ENCODE data around the gene ADSS2. TPM values are rescaled to one million over a fixed set of nuclear protein-coding genes. Genes with fewer than 3 reads are reported as not detected.

ADSS2 gene
- total and polyA plus RNA-seq, 2 of the 4 experiments (the other 2 are of a cell fraction) = 14.9 to 30.1 TPM

DNA sequence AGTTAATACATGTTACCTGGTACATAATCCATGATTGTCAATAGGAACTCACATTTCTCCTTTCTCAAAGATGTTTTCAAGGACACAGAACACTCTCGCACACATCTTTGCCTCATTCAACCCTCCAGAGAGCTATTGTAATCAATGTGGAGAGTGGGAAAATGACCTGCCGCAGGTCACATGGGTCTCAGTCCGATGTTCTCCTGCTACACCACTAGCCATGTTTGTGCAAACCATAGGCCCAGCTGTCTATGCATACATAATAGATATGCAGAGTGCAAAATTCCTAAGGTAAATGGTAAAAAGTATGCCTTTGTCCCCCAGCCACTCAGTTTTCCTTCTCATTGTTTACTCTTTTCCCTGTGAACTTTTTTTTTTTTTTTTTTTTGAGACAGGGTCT lies 89.2 kb downstream of the ADSS2 start:
- peak overlapping the region; percentile 66; the same call in 1 of the 3 replicates for H2BK15ac ChIP-seq (ENCODE audit: low read depth, low read length)
- H4K5ac ChIP-seq (ENCODE audit: low read depth, low read length) = peak overlapping the region; percentile 14
- H2BK120ac ChIP-seq (ENCODE audit: low read depth, low read length) = no peak overlapping the region; the same call in 1 of the 2 replicates
- dilution Hi-C loops (cut with HindIII; ENCODE audit: low sequenced_read_pairs, unreplicated experiment) (no loop called here), in situ Hi-C loops (cut with MboI; ENCODE audit: low sequenced_read_pairs) (no loop called here), intact Hi-C loops (cut with micrococcal nuclease) (no loop called here)
- H3K9ac ChIP-seq (ENCODE audit: low read depth, low read length) = 0 out of 2 replicates have a peak overlapping the region, but pooled peaks have one; percentile 0
- no peaks in the 10 kb centered on the region for H3K9me3 ChIP-seq (ENCODE audit: control insufficient read depth, insufficient read depth, low read length)
- no peaks in the 10 kb centered on the region for H3K9me1 ChIP-seq (ENCODE audit: insufficient read depth, low read length)
- peak overlapping the region; percentile 54 for H2AFZ ChIP-seq (replicated peaks; ENCODE audit: low read length, poor library complexity)
- peak overlapping the region; percentile 58; the same call in 1 of the 2 replicates for H3K27ac ChIP-seq (ENCODE audit: insufficient read depth, low read length)
- TF ChIP-seq MXI1 (IDR thresholded peaks at IDR 0.05; ENCODE audit: borderline replicate concordance, low read depth, low read length) = no peak
- TF ChIP-seq, protein P1, sequence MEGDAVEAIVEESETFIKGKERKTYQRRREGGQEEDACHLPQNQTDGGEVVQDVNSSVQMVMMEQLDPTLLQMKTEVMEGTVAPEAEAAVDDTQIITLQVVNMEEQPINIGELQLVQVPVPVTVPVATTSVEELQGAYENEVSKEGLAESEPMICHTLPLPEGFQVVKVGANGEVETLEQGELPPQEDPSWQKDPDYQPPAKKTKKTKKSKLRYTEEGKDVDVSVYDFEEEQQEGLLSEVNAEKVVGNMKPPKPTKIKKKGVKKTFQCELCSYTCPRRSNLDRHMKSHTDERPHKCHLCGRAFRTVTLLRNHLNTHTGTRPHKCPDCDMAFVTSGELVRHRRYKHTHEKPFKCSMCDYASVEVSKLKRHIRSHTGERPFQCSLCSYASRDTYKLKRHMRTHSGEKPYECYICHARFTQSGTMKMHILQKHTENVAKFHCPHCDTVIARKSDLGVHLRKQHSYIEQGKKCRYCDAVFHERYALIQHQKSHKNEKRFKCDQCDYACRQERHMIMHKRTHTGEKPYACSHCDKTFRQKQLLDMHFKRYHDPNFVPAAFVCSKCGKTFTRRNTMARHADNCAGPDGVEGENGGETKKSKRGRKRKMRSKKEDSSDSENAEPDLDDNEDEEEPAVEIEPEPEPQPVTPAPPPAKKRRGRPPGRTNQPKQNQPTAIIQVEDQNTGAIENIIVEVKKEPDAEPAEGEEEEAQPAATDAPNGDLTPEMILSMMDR (conservative IDR thresholded peaks at IDR 0.05; ENCODE audit: low read depth, low read length) = no peak
- TF ChIP-seq RFX5 (IDR thresholded peaks at IDR 0.05; ENCODE audit: low read depth, low read length) = no peak
- no peak for TF ChIP-seq MAFK (IDR thresholded peaks at IDR 0.05; ENCODE audit: low read depth, low read length)
- TF ChIP-seq CEBPB (IDR thresholded peaks at IDR 0.05; ENCODE audit: low read depth, low read length) = no peak
- no peak for TF ChIP-seq POLR2A (IDR thresholded peaks at IDR 0.05; ENCODE audit: low read depth, low read length)
- TF ChIP-seq, protein P2, sequence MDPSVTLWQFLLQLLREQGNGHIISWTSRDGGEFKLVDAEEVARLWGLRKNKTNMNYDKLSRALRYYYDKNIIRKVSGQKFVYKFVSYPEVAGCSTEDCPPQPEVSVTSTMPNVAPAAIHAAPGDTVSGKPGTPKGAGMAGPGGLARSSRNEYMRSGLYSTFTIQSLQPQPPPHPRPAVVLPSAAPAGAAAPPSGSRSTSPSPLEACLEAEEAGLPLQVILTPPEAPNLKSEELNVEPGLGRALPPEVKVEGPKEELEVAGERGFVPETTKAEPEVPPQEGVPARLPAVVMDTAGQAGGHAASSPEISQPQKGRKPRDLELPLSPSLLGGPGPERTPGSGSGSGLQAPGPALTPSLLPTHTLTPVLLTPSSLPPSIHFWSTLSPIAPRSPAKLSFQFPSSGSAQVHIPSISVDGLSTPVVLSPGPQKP (IDR thresholded peaks at IDR 0.05; ENCODE audit: borderline replicate concordance, low read depth, low read length) = no peak
- TF ChIP-seq NFE2L2 (IDR thresholded peaks at IDR 0.05; ENCODE audit: low read depth, low read length) = no peak
- TF ChIP-seq MAZ (IDR thresholded peaks at IDR 0.05; ENCODE audit: borderline replicate concordance, low read depth, low read length) = no peak
- TF ChIP-seq, protein P3, sequence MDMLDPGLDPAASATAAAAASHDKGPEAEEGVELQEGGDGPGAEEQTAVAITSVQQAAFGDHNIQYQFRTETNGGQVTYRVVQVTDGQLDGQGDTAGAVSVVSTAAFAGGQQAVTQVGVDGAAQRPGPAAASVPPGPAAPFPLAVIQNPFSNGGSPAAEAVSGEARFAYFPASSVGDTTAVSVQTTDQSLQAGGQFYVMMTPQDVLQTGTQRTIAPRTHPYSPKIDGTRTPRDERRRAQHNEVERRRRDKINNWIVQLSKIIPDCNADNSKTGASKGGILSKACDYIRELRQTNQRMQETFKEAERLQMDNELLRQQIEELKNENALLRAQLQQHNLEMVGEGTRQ (IDR thresholded peaks at IDR 0.05; ENCODE audit: low read depth, low read length) = no peak
- TF ChIP-seq BHLHE40 (IDR thresholded peaks at IDR 0.05; ENCODE audit: low read depth, low read length) = no peak
- TF ChIP-seq RCOR1 (IDR thresholded peaks at IDR 0.05; ENCODE audit: insufficient replicate concordance, low read length) = no peak
- no peak for TF ChIP-seq FOS (IDR thresholded peaks at IDR 0.05; ENCODE audit: low read depth, low read length)
- TF ChIP-seq SMC3 (IDR thresholded peaks at IDR 0.05; ENCODE audit: low read depth, low read length) = no peak
- no peak for TF ChIP-seq CHD1 (IDR thresholded peaks at IDR 0.05; ENCODE audit: low read depth, low read length)
- H3K4ac ChIP-seq (ENCODE audit: low read depth, low read length) = peak overlapping the region; percentile 58; the same call in 1 of the 2 replicates
- H3K23ac ChIP-seq (ENCODE audit: low read depth, low read length) = no peak overlapping the region
- H3K14ac ChIP-seq (replicated peaks; ENCODE audit: low read depth, low read length) = peak overlapping the region; percentile 42
- ChIA-PET CTCF (interaction anchor here (0.8 kb wide), 1 partner anchor 13 kb away, joined by 3 read pairs; no protein-coding TSS in a partner anchor), POLR2A (ENCODE audit: unreplicated experiment) (interaction anchor here (0.6 kb wide), 1 partner anchor 271 kb away, joined by 13 read pairs; no protein-coding TSS in a partner anchor)
- H3K4me1 ChIP-seq (ENCODE audit: control insufficient read depth, insufficient read depth, low read length) = peaks cover 9% of the 10 kb centered on the region
- H2AK9ac ChIP-seq (replicated peaks; ENCODE audit: low read depth, low read length, poor library complexity) = no peak overlapping the region
- peak overlapping the region; percentile 73 for H4K91ac ChIP-seq (ENCODE audit: insufficient read depth, low read depth, low read length)
- no TSS peak for BruUV-seq (replicated peaks)
- no peaks in the 10 kb centered on the region for H3K79me1 ChIP-seq (ENCODE audit: low read depth in 1 of 2, low read length in 2 of 2)
- H4K20me1 ChIP-seq (ENCODE audit: insufficient read depth, low read length) = no peaks in the 10 kb centered on the region
- peak overlapping the region; percentile 73 for H2BK20ac ChIP-seq (ENCODE audit: low read depth, low read length)
- H4K8ac ChIP-seq (ENCODE audit: low read depth in 2 of 2, low read length in 2 of 2) = peak overlapping the region; percentile 39 to 53; a peak in 3 of 4 replicates
- no peaks in the 10 kb centered on the region for H3K36me3 ChIP-seq (ENCODE audit: control insufficient read depth, insufficient read depth, low read length)
- no peaks in the 10 kb centered on the region for H3K27me3 ChIP-seq (ENCODE audit: control insufficient read depth, insufficient read depth, low read length)
- ATAC-seq (ENCODE audit: low read depth) = 0 out of 2 replicates have a peak, but pooled peaks have one; percentile 8
- peak overlapping the region; percentile 61; the same call in 1 of the 2 replicates for H2AK5ac ChIP-seq (ENCODE audit: low read depth, low read length)
- 0 out of 2 replicates have a peak overlapping the region, but pooled peaks have one; percentile 35 for H3K56ac ChIP-seq (ENCODE audit: extremely low read depth, insufficient read depth, low read length)
- peak overlapping the region; percentile 83 for H3K4me2 ChIP-seq (ENCODE audit: low read depth, low read length)
- H3K4me3 ChIP-seq (ENCODE audit: insufficient read depth, low read depth, low read length) = no peak overlapping the region
- peak overlapping the region; percentile 58; the same call in 1 of the 2 replicates for H3K18ac ChIP-seq (ENCODE audit: low read depth, low read length)
- H2BK5ac ChIP-seq (ENCODE audit: low read depth, low read length, poor library complexity, severe bottlenecking) = peak overlapping the region; percentile 97
- DNase-seq = no peak
- no CpG with 5 or more reads among the region's 3 CpGs for WGBS, 2 experiments (ENCODE audit: extremely low coverage in 2 of 2, insufficient read length in 1 of 2)

Measured in IMR-90 (cell line).